ENCODE data around the gene ELANE.

Gene ELANE

GRCh38 chr19:901216-902092, 49.4 kb downstream of the ELANE start:
- Histone ChIP-seq H3K4me3 (ENCODE audit: low read depth, low read length, poor library complexity, severe bottlenecking) (no peak overlapping the region), H3K36me3 (ENCODE audit: insufficient read depth, low read length) (peaks cover 32% of the 10 kb centered on the region), H3K9me3 (ENCODE audit: low read length) (no peaks in the 10 kb centered on the region), H3K4me2 (ENCODE audit: low read length) (no peak overlapping the region), H3K79me2 (ENCODE audit: insufficient read depth, low read length) (no peaks in the 10 kb centered on the region; the same call in 1 of the 2 replicates), H3K27me3 (ENCODE audit: insufficient read depth, low read length) (no peaks in the 10 kb centered on the region), H3K27ac (ENCODE audit: low read depth, low read length, poor library complexity, severe bottlenecking) (no peak overlapping the region), H4K20me1 (ENCODE audit: insufficient read depth, low read length) (no peaks in the 10 kb centered on the region), H3F3A (ENCODE audit: insufficient read depth, low read length) (no peaks in the 10 kb centered on the region; the same call in 1 of the 2 replicates), H3K4me1 (ENCODE audit: insufficient read depth, low read length, severe bottlenecking) (peaks cover 29% of the 10 kb centered on the region), H2AFZ (ENCODE audit: low read length) (no peak overlapping the region), H3K9ac (ENCODE audit: low read length) (no peak overlapping the region), H3K9me2 (ENCODE audit: low read depth, low read length) (no peaks in the 10 kb centered on the region)
- TF ChIP-seq CTCF (IDR thresholded peaks at IDR 0.05; ENCODE audit: low read length) (no peak), EZH2 (IDR thresholded peaks at IDR 0.05; ENCODE audit: borderline replicate concordance, low read length) (no peak)

- H3K27ac ChIP-seq (ENCODE audit: low read depth, low read length, poor library complexity, severe bottlenecking): no peak overlapping the region
- no peaks in the 10 kb centered on the region for H3K9me2 ChIP-seq (ENCODE audit: low read depth, low read length)
- H4K20me1 ChIP-seq (ENCODE audit: insufficient read depth, low read length): no peaks in the 10 kb centered on the region
- no peaks in the 10 kb centered on the region for H3K9me3 ChIP-seq (ENCODE audit: low read length)
- no peaks in the 10 kb centered on the region; the same call in 1 of the 2 replicates for H3F3A ChIP-seq (ENCODE audit: insufficient read depth, low read length)
- peaks cover 35% of the 10 kb centered on the region for H3K4me1 ChIP-seq (ENCODE audit: insufficient read depth, low read length, severe bottlenecking)
- H3K9ac ChIP-seq (ENCODE audit: low read length): no peak overlapping the region
- H3K4me2 ChIP-seq (ENCODE audit: low read length): no peak overlapping the region
- no peaks in the 10 kb centered on the region for H3K27me3 ChIP-seq (ENCODE audit: insufficient read depth, low read length)
- no peak overlapping the region for H3K4me3 ChIP-seq (ENCODE audit: low read depth, low read length, poor library complexity, severe bottlenecking)
- TF ChIP-seq CTCF (IDR thresholded peaks at IDR 0.05; ENCODE audit: low read length) (no peak), EZH2 (IDR thresholded peaks at IDR 0.05; ENCODE audit: borderline replicate concordance, low read length) (no peak)
- no peak overlapping the region for H2AFZ ChIP-seq (ENCODE audit: low read length)
- no peaks in the 10 kb centered on the region; the same call in 1 of the 2 replicates for H3K79me2 ChIP-seq (ENCODE audit: insufficient read depth, low read length)
- peaks cover 27% of the 10 kb centered on the region for H3K36me3 ChIP-seq (ENCODE audit: insufficient read depth, low read length)
Observed at GRCh38 chr19:902093-902370, 49.9 kb downstream of the ELANE start.

GRCh38 chr19:902446-903226, 50.5 kb downstream of the ELANE start:
- no peak overlapping the region for H3K27ac ChIP-seq (ENCODE audit: low read depth, low read length, poor library complexity, severe bottlenecking)
- no peaks in the 10 kb centered on the region for H3K27me3 ChIP-seq (ENCODE audit: insufficient read depth, low read length)
- no peak for TF ChIP-seq EZH2 (IDR thresholded peaks at IDR 0.05; ENCODE audit: borderline replicate concordance, low read length)
- no peak for TF ChIP-seq CTCF (IDR thresholded peaks at IDR 0.05; ENCODE audit: low read length)
- no peak overlapping the region for H3K9ac ChIP-seq (ENCODE audit: low read length)
- H3K9me3 ChIP-seq (ENCODE audit: low read length): no peaks in the 10 kb centered on the region
- no peak overlapping the region for H3K4me3 ChIP-seq (ENCODE audit: low read depth, low read length, poor library complexity, severe bottlenecking)
- no peak overlapping the region for H3K4me2 ChIP-seq (ENCODE audit: low read length)
- H4K20me1 ChIP-seq (ENCODE audit: insufficient read depth, low read length): no peaks in the 10 kb centered on the region
- H3F3A ChIP-seq (ENCODE audit: insufficient read depth, low read length): no peaks in the 10 kb centered on the region; the same call in 1 of the 2 replicates
- no peaks in the 10 kb centered on the region; the same call in 1 of the 2 replicates for H3K79me2 ChIP-seq (ENCODE audit: insufficient read depth, low read length)
- peaks cover 21% of the 10 kb centered on the region for H3K36me3 ChIP-seq (ENCODE audit: insufficient read depth, low read length)
- H3K9me2 ChIP-seq (ENCODE audit: low read depth, low read length): no peaks in the 10 kb centered on the region
- no peak overlapping the region for H2AFZ ChIP-seq (ENCODE audit: low read length)
- peaks cover 41% of the 10 kb centered on the region for H3K4me1 ChIP-seq (ENCODE audit: insufficient read depth, low read length, severe bottlenecking)
